ENCODE results near the gene ARID1B.

DNA sequence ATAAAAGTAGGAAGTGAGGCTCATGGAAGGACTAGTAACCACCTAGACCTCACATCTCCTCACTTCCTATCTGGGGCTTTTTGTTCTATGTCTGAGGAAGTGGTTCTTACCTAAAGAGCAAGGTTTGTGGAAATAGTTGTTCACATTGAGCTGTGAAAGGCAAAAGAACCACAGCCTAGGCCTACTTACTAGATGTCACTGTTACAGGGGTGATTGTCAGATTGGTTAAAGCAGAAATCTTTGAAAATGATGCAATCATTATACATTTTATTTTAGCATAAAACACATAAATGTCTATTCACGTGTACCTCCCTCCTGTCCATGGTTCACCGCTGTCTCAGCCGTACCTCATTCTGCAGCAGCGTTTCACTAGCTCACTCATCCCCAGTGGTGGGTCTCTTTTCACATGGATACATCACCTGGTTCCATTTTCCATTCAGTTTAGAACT, 277.4 kb downstream of the ARID1B start:
- TF ChIP-seq KLF11 (CRISPR knock-in tag; IDR thresholded peaks at IDR 0.05) (no peak), EZH2 (conservative IDR thresholded peaks at IDR 0.05; ENCODE audit: low read depth, low read length) (no peak), ZNF556 (CRISPR knock-in tag; IDR thresholded peaks at IDR 0.05; ENCODE audit: borderline replicate concordance) (no peak), EP300 (IDR thresholded peaks at IDR 0.05; ENCODE audit: low read depth in 2 of 2, low read length in 2 of 2) (no peak), EP300 (CRISPR knock-in tag; IDR thresholded peaks at IDR 0.05; ENCODE audit: borderline replicate concordance) (no peak), PAX8 (CRISPR knock-in tag; IDR thresholded peaks at IDR 0.05; ENCODE audit: borderline replicate concordance) (no peak), ZFP36L1 (CRISPR knock-in tag; IDR thresholded peaks at IDR 0.05) (no peak), SP1 (IDR thresholded peaks at IDR 0.05) (no peak), SP1 (CRISPR knock-in tag; IDR thresholded peaks at IDR 0.05) (no peak)
- TF ChIP-seq, protein P1, sequence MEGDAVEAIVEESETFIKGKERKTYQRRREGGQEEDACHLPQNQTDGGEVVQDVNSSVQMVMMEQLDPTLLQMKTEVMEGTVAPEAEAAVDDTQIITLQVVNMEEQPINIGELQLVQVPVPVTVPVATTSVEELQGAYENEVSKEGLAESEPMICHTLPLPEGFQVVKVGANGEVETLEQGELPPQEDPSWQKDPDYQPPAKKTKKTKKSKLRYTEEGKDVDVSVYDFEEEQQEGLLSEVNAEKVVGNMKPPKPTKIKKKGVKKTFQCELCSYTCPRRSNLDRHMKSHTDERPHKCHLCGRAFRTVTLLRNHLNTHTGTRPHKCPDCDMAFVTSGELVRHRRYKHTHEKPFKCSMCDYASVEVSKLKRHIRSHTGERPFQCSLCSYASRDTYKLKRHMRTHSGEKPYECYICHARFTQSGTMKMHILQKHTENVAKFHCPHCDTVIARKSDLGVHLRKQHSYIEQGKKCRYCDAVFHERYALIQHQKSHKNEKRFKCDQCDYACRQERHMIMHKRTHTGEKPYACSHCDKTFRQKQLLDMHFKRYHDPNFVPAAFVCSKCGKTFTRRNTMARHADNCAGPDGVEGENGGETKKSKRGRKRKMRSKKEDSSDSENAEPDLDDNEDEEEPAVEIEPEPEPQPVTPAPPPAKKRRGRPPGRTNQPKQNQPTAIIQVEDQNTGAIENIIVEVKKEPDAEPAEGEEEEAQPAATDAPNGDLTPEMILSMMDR (CRISPR knock-in tag; IDR thresholded peaks at IDR 0.05) = no peak
